H1 (cell line): Measurements from ENCODE around the gene SGK1. TPM values are rescaled to one million over a fixed set of nuclear protein-coding genes. Genes with fewer than 3 reads are reported as not detected.

ENCODE experiments used
- CTCF ChIA-PET: fragments of 300-600 bp; sonication (Branson Sonifier 250); formaldehyde crosslinking; loops from one replicate; lab custom pipeline; 2021; ENCODE audit not compliant: partially characterized antibody; lab: Charles Lee
- POLR2A ChIA-PET: fragments of 300-600 bp; sonication (Branson Sonifier 250); formaldehyde crosslinking; loops from one replicate; lab custom pipeline; 2021; ENCODE audit warnings: inconsistent platforms; ENCODE audit not compliant: partially characterized antibody; lab: Charles Lee
- DNase-seq, 2 experiments: peaks; one replicate each; pipeline versions ENCODE4 v3.0.0 to v3.0.0-alpha.2; 2010 to 2022; ENCODE audit warnings: low spot score in 2 of 2, low read depth in 1 of 2, mixed read lengths in 1 of 2
- FAIRE-seq: peaks from 2 replicates; lab custom pipeline; 2011; peaks lifted over from hg19 to GRCh38; lab: Jason Lieb, UNC
- H2AFZ ChIP-seq: 2 replicates; pipeline ENCODE4 v1.8.1; 2012; ENCODE audit warnings: low read length, inconsistent platforms
- H2AK5ac ChIP-seq: 2 replicates; pipeline ENCODE4 v1.6.1; 2013; ENCODE audit warnings: low read depth, low read length
- H2BK120ac ChIP-seq: replicated peaks from 2 replicates; pipeline ENCODE3; 2013; ENCODE audit warnings: low read depth, low read length, inconsistent platforms
- H2BK12ac ChIP-seq: 2 replicates; pipeline ENCODE4 v1.6.1; 2013; ENCODE audit warnings: low read depth, low read length
- H2BK15ac ChIP-seq: 2 replicates; pipeline ENCODE4 v1.6.1; 2013; ENCODE audit warnings: low read length
- H2BK20ac ChIP-seq: 2 replicates; pipeline ENCODE4 v1.6.1; 2013; ENCODE audit warnings: low read length
- H2BK5ac ChIP-seq: 2 replicates; pipeline ENCODE4 v1.6.1; 2013; ENCODE audit warnings: low read depth, low read length
- H3K14ac ChIP-seq: 2 replicates; pipeline ENCODE4 v1.6.1; 2013; ENCODE audit warnings: inconsistent platforms; ENCODE audit not compliant: insufficient read length
- H3K18ac ChIP-seq: 2 replicates; pipeline ENCODE4 v1.6.1; 2013; ENCODE audit warnings: low read length; ENCODE audit errors: extremely low read depth
- H3K23ac ChIP-seq: 2 replicates; pipeline ENCODE4 v1.6.1; 2013; ENCODE audit warnings: inconsistent platforms; ENCODE audit not compliant: insufficient read length
- H3K23me2 ChIP-seq: 2 replicates; pipeline ENCODE4 v1.6.1; 2013; ENCODE audit warnings: low read depth, low read length
- H3K27ac ChIP-seq: 2 replicates; pipeline ENCODE4 v1.6.1; 2011; ENCODE audit warnings: low read depth, low read length, inconsistent platforms
- H3K27me3 ChIP-seq, 4 experiments: replicated peaks in 1 of 4; 1 replicate in 1 of 4; 2 replicates in 3 of 4; pipeline versions ENCODE4 v1.6.1 to v1.8.1; 2011 to 2013; ENCODE audit warnings: low read length in 3 of 4, mild to moderate bottlenecking in 3 of 4, inconsistent platforms in 2 of 4, mixed read lengths in 2 of 4, moderate library complexity in 1 of 4; ENCODE audit not compliant: control insufficient read depth in 3 of 4, insufficient read depth in 3 of 4; ENCODE audit errors: extremely low read depth in 1 of 4
- H3K36me3 ChIP-seq, 4 experiments: 2 replicates each; pipeline versions ENCODE4 v1.6.1 to v1.8.1; 2011 to 2013; ENCODE audit warnings: mild to moderate bottlenecking in 4 of 4, low read length in 3 of 4, moderate library complexity in 2 of 4, control low read depth in 1 of 4, inconsistent platforms in 1 of 4; ENCODE audit not compliant: insufficient read depth in 4 of 4, control insufficient read depth in 2 of 4
- H3K4ac ChIP-seq: replicated peaks from 2 replicates; pipeline ENCODE3; 2013; ENCODE audit warnings: low read length, low read depth, mixed read lengths, inconsistent platforms; ENCODE audit not compliant: insufficient read length
- H3K4me1 ChIP-seq, 4 experiments: replicated peaks in 1 of 4; 1 replicate in 1 of 4; 2 replicates in 3 of 4; pipeline versions ENCODE4 v1.6.1 to v1.8.1; 2011 to 2013; ENCODE audit warnings: low read length in 3 of 4, inconsistent platforms in 2 of 4, mixed read lengths in 1 of 4; ENCODE audit not compliant: insufficient read depth in 4 of 4, control insufficient read depth in 3 of 4
- H3K4me2 ChIP-seq, 2 experiments: 2 replicates each; pipeline versions ENCODE4 v1.6.1 to v1.8.1; 2011 to 2013; ENCODE audit warnings: low read depth in 2 of 2, low read length in 2 of 2, control low read depth in 1 of 2, inconsistent platforms in 1 of 2, mild to moderate bottlenecking in 1 of 2; ENCODE audit not compliant: insufficient read depth in 1 of 2
- H3K4me3 ChIP-seq, 4 experiments: fragments of 200-600, 300-600 bp in 1 of 4; sonication (generic), shearing (Covaris generic), sonication (Bioruptor Twin) in 1 of 4; 2 replicates each; pipeline versions ENCODE4 v1.5.1 to v1.8.1; 2011 to 2016; ENCODE audit warnings: low read length in 4 of 4, low read depth in 3 of 4, control low read depth in 2 of 4, inconsistent platforms in 2 of 4, mild to moderate bottlenecking in 2 of 4, mixed read lengths in 1 of 4, moderate library complexity in 1 of 4; ENCODE audit not compliant: insufficient read depth in 2 of 4; ENCODE audit errors: extremely low read depth in 1 of 4
- H3K56ac ChIP-seq: replicated peaks from 2 replicates; pipeline ENCODE3; 2013; ENCODE audit warnings: low read depth, mild to moderate bottlenecking, mixed read lengths, low read length, inconsistent platforms; ENCODE audit not compliant: insufficient read length
- H3K79me1 ChIP-seq: 2 replicates; pipeline ENCODE4 v1.6.1; 2013; ENCODE audit warnings: low read depth, low read length, control low read depth
- H3K79me2 ChIP-seq, 2 experiments: 2 replicates each; pipeline versions ENCODE4 v1.6.1 to v1.8.1; 2012 to 2013; ENCODE audit warnings: low read length in 2 of 2, mild to moderate bottlenecking in 2 of 2, inconsistent platforms in 1 of 2; ENCODE audit not compliant: insufficient read depth in 2 of 2, control insufficient read depth in 1 of 2
- H3K9ac ChIP-seq, 4 experiments: replicated peaks in 1 of 4; 1 replicate in 1 of 4; 2 replicates in 3 of 4; pipeline versions ENCODE4 v1.6.1 to v1.8.1; 2011 to 2013; ENCODE audit warnings: low read depth in 3 of 4, low read length in 3 of 4, control low read depth in 2 of 4, mild to moderate bottlenecking in 2 of 4, moderate library complexity in 2 of 4, inconsistent platforms in 1 of 4; ENCODE audit errors: extremely low read depth in 1 of 4
- H3K9me3 ChIP-seq, 2 experiments: 2 replicates each; pipeline versions ENCODE4 v1.6.1 to v1.8.1; 2012 to 2013; ENCODE audit warnings: mild to moderate bottlenecking in 2 of 2, moderate library complexity in 2 of 2, control low read depth in 1 of 2, inconsistent platforms in 1 of 2, low read depth in 1 of 2, low read length in 1 of 2, mixed read lengths in 1 of 2; ENCODE audit not compliant: insufficient read depth in 2 of 2
- H4K20me1 ChIP-seq, 2 experiments: replicated peaks in 1 of 2; 2 replicates each; pipeline versions ENCODE3 to v1.8.1; 2011 to 2013; ENCODE audit warnings: inconsistent platforms in 2 of 2, low read length in 2 of 2, mild to moderate bottlenecking in 1 of 2; ENCODE audit not compliant: insufficient read depth in 2 of 2, control insufficient read depth in 1 of 2
- H4K5ac ChIP-seq: 2 replicates; pipeline ENCODE4 v1.6.1; 2013; ENCODE audit warnings: low read length, low read depth, mixed read lengths, inconsistent platforms; ENCODE audit not compliant: insufficient read length
- H4K8ac ChIP-seq: 2 replicates; pipeline ENCODE4 v1.8.0; 2013; ENCODE audit warnings: mild to moderate bottlenecking, moderate library complexity, low read length, inconsistent platforms; ENCODE audit not compliant: insufficient read depth; ENCODE audit errors: extremely low read depth
- H4K91ac ChIP-seq: replicated peaks from 2 replicates; pipeline ENCODE3; 2013; ENCODE audit warnings: low read length, mixed read lengths, inconsistent platforms; ENCODE audit not compliant: insufficient read length
- CHD2 ChIP-seq: IDR thresholded peaks from 2 replicates; pipeline ENCODE4 v1.6.1; 2012; ENCODE audit warnings: low read length, improper control_type of control experiment
- CREB1 ChIP-seq: IDR thresholded peaks from 2 replicates; pipeline ENCODE4 v1.6.1; 2012; ENCODE audit warnings: inconsistent platforms
- CTCF ChIP-seq, 3 experiments: IDR thresholded peaks; 1 replicate in 2 of 3; 2 replicates in 1 of 3; pipeline versions ENCODE4 v1.5.1 to v1.6.1; 2011; ENCODE audit warnings: low read length in 3 of 3, mild to moderate bottlenecking in 3 of 3, inconsistent platforms in 2 of 3, low read depth in 1 of 3, moderate library complexity in 1 of 3; ENCODE audit not compliant: insufficient read depth in 1 of 3; ENCODE audit errors: control extremely low read depth in 1 of 3
- POLR2A ChIP-seq, 2 experiments: IDR thresholded peaks; 1 replicate in 1 of 2; 2 replicates in 1 of 2; pipeline ENCODE4 v1.6.1; 2011; ENCODE audit warnings: low read depth in 2 of 2, low read length in 2 of 2, mild to moderate bottlenecking in 2 of 2; ENCODE audit errors: control extremely low read depth in 1 of 2
- SP1 ChIP-seq: IDR thresholded peaks from 2 replicates; pipeline ENCODE4 v1.6.1; 2011; ENCODE audit warnings: low read depth, low read length
- TCF12 ChIP-seq: IDR thresholded peaks from 2 replicates; pipeline ENCODE4 v1.6.1; 2011; ENCODE audit warnings: low read depth, mild to moderate bottlenecking, low read length
- WGBS, 2 experiments: shearing (Covaris generic) in 1 of 2; methylation state at CpG; one replicate each; pipeline versions ENCODE4 v1.1.6 to v1.1.7; 2013 to 2015; ENCODE audit warnings: low lambda C conversion rate in 2 of 2, mixed read lengths in 2 of 2, inconsistent platforms in 1 of 2, low coverage in 1 of 2, missing lambda C conversion rate in 1 of 2; ENCODE audit not compliant: insufficient replicate concordance in 2 of 2, insufficient coverage in 1 of 2, insufficient read length in 1 of 2; ENCODE audit errors: extremely low coverage in 1 of 2, missing lambda C conversion rate in 1 of 2; 5-methylcytosine and 5-hydroxymethylcytosine counted together
- polyA plus RNA-seq, 7 experiments: library from polyadenylated mRNA; depleted of rRNA in 3 of 7; stranded (reverse) in 5 of 7; unstranded in 2 of 7; fragments of >200 nt in 5 of 7; fragments of 200-250 nt in 2 of 7; gene quantifications; 1 replicate in 5 of 7; 2 replicates in 1 of 7; 4 replicates in 1 of 7; pipeline versions ENCODE4 v1.2.1 to v1.2.3, GENCODE V29; 2011 to 2013; ENCODE audit warnings: missing spikeins in 2 of 7, mixed read lengths in 2 of 7
- total RNA-seq: library from RNA; stranded (reverse); fragmentation: NEBNext Ultra II Directional; extraction: Animal tissue kit (Norgen Biotek cat#: 25700); gene quantifications from 2 replicates; pipeline ENCODE4 v1.2.1, GENCODE V29; 2021

SGK1 gene
- total and polyA plus RNA-seq, 2 of the 8 experiments (the other 6 are each of a cell fraction or from before 2014, with no cell fraction given), result 14.5 to 18.4 TPM

- Histone ChIP-seq H2BK120ac (no peak overlapping the region), H3K9me3 (no peaks in the 10 kb centered on the region; a peak in 1 of 4 replicates), H3K9ac (no peak overlapping the region)
These were observed 28.7 kb downstream of the SGK1 start for GRCh38 chr6:134289204-134289575.

More at GRCh38 chr6:134289204-134289575, 28.7 kb downstream of the SGK1 start:
- DNase-seq (no peak), FAIRE-seq (no peak)
- H4K91ac ChIP-seq, result no peak overlapping the region
- H3K4me2 ChIP-seq, result no peak overlapping the region
- no peak overlapping the region for H3K23ac ChIP-seq
- no peak overlapping the region for H2BK12ac ChIP-seq
- peaks cover 0 to 2% (median under 1%) of the 10 kb centered on the region in 4 experiments; a peak in 1 of 7 replicates for H3K4me1 ChIP-seq
- H3K18ac ChIP-seq, result no peak overlapping the region
- no peak overlapping the region for H4K8ac ChIP-seq
- no peak overlapping the region for H2BK15ac ChIP-seq
- no peaks in the 10 kb centered on the region for H3K23me2 ChIP-seq
- no peak overlapping the region for H2BK5ac ChIP-seq
- H3K14ac ChIP-seq, result no peak overlapping the region
- ChIA-PET POLR2A (no interaction called here), CTCF (no interaction called here)
- 88% methylated on average over 1 of the region's 1 CpG; no CpG with 5 or more reads in 1 of the 2 experiments for WGBS, 2 experiments
- no peak overlapping the region for H2AFZ ChIP-seq
- no peak overlapping the region for H2AK5ac ChIP-seq
- TF ChIP-seq TCF12 (no peak), CTCF (IDR thresholded peaks at IDR 0.05; ENCODE audit: control extremely low read depth in 1 of 3, insufficient read depth in 1 of 3, low read depth in 1 of 3, low read length in 3 of 3) (no peak), POLR2A (IDR thresholded peaks at IDR 0.05; ENCODE audit: control extremely low read depth in 1 of 2, low read depth in 2 of 2, low read length in 2 of 2) (no peak), CREB1 (no peak), CHD2 (no peak), SP1 (no peak)
- no peak overlapping the region for H3K4ac ChIP-seq
- H3K56ac ChIP-seq, result no peak overlapping the region
- H3K79me1 ChIP-seq, result no peaks in the 10 kb centered on the region
- H2BK20ac ChIP-seq, result no peak overlapping the region
- H4K5ac ChIP-seq, result no peak overlapping the region
- no peak overlapping the region for H3K4me3 ChIP-seq
- H4K20me1 ChIP-seq, result no peaks in the 10 kb centered on the region
- H3K36me3 ChIP-seq, result no peaks in the 10 kb centered on the region
- no peak overlapping the region for H3K27ac ChIP-seq
- no peaks in the 10 kb centered on the region for H3K27me3 ChIP-seq
- no peaks in the 10 kb centered on the region for H3K79me2 ChIP-seq
